ENCODE measurements around the gene TPR.

DNA sequence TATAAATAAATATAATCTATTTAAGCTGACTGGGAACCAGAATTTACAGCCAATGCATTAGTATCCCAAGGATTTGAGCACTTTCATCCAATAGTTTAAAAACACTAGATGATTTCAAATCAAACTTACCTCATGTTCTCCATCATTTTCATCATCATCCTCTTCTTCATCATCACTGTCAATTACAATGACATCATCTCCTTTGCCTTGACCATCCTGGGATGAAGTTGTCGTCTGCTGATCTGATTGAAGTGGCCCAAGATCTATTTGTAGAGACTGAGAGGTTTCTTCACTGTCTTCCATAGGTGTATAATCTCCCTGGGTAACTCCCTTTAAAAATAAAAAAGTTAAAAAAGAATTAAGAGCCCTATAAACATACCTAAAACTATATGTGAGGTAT lies 47.7 kb downstream of the TPR start:
- no peak for TF ChIP-seq EZH2 (IDR thresholded peaks at IDR 0.05)
- TF ChIP-seq, protein P1, sequence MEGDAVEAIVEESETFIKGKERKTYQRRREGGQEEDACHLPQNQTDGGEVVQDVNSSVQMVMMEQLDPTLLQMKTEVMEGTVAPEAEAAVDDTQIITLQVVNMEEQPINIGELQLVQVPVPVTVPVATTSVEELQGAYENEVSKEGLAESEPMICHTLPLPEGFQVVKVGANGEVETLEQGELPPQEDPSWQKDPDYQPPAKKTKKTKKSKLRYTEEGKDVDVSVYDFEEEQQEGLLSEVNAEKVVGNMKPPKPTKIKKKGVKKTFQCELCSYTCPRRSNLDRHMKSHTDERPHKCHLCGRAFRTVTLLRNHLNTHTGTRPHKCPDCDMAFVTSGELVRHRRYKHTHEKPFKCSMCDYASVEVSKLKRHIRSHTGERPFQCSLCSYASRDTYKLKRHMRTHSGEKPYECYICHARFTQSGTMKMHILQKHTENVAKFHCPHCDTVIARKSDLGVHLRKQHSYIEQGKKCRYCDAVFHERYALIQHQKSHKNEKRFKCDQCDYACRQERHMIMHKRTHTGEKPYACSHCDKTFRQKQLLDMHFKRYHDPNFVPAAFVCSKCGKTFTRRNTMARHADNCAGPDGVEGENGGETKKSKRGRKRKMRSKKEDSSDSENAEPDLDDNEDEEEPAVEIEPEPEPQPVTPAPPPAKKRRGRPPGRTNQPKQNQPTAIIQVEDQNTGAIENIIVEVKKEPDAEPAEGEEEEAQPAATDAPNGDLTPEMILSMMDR (IDR thresholded peaks at IDR 0.05): no peak
